ENCODE results near the gene ASIC5. TPM values are rescaled to one million over a fixed set of nuclear protein-coding genes. Genes with fewer than 3 reads are reported as not detected.

Gene ASIC5
- polyA plus RNA-seq, 3 donors, result not detected

- Histone ChIP-seq H3K27me3 (ENCODE audit: control insufficient read depth in 2 of 2, insufficient read depth in 2 of 2, low read length in 2 of 2) (no peaks in the 10 kb centered on the region), H3K4me2 (replicated peaks; ENCODE audit: extremely low read depth, low read length, poor library complexity, severe bottlenecking) (no peak overlapping the region), H3K4me1 (ENCODE audit: control insufficient read depth in 1 of 2, insufficient read depth in 2 of 2, low read length in 2 of 2) (no peaks in the 10 kb centered on the region), H3K9ac (ENCODE audit: insufficient read depth, low read length, poor library complexity, severe bottlenecking) (no peak overlapping the region), H2AFZ (ENCODE audit: insufficient read depth, low read depth, low read length, poor library complexity, severe bottlenecking) (no peak overlapping the region), H3K79me2 (ENCODE audit: insufficient read depth, low read length) (no peaks in the 10 kb centered on the region), H3K27ac (ENCODE audit: low read depth in 1 of 2, low read length in 2 of 2) (no peak overlapping the region), H4K20me1 (ENCODE audit: insufficient read depth, low read length) (no peaks in the 10 kb centered on the region), H3K9me3 (replicated peaks in 1 of 2; ENCODE audit: control insufficient read depth in 1 of 2, insufficient read depth in 1 of 2, low read length in 2 of 2) (no peaks in the 10 kb centered on the region), H3K4me3 (replicated peaks in 1 of 3; ENCODE audit: low read depth in 2 of 3, low read length in 3 of 3) (no peak overlapping the region), H3K36me3 (replicated peaks in 1 of 2; ENCODE audit: control insufficient read depth in 1 of 2, insufficient read depth in 2 of 2, low read length in 2 of 2) (no peaks in the 10 kb centered on the region)
- H3K36me3 Mint-ChIP-seq, result no peaks in the 10 kb centered on the region
- peaks cover 0 to 7% (median 4%) of the 10 kb centered on the region in 7 donors for H3K9me3 Mint-ChIP-seq
- no peak overlapping the region for H3K4me3 Mint-ChIP-seq
- H3K27ac Mint-ChIP-seq, result no peak overlapping the region
- no peaks in the 10 kb centered on the region for H3K4me1 Mint-ChIP-seq
- TF ChIP-seq, protein P1, sequence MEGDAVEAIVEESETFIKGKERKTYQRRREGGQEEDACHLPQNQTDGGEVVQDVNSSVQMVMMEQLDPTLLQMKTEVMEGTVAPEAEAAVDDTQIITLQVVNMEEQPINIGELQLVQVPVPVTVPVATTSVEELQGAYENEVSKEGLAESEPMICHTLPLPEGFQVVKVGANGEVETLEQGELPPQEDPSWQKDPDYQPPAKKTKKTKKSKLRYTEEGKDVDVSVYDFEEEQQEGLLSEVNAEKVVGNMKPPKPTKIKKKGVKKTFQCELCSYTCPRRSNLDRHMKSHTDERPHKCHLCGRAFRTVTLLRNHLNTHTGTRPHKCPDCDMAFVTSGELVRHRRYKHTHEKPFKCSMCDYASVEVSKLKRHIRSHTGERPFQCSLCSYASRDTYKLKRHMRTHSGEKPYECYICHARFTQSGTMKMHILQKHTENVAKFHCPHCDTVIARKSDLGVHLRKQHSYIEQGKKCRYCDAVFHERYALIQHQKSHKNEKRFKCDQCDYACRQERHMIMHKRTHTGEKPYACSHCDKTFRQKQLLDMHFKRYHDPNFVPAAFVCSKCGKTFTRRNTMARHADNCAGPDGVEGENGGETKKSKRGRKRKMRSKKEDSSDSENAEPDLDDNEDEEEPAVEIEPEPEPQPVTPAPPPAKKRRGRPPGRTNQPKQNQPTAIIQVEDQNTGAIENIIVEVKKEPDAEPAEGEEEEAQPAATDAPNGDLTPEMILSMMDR (IDR thresholded peaks at IDR 0.05), result no peak
- 92% methylated on average over 3 of the region's 3 CpGs for WGBS (ENCODE audit: insufficient coverage)
- DNase-seq, result no peak
- H3K27me3 Mint-ChIP-seq (ENCODE audit: low read depth in 3 of 3), result no peaks in the 10 kb centered on the region
- intact Hi-C loops (cut with micrococcal nuclease), result no loop called here
These were observed 17.8 kb upstream of the ASIC5 start for GRCh38 chr4:155883895-155884294.

- TF ChIP-seq, protein P1 (IDR thresholded peaks at IDR 0.05), result no peak
- no CpG with 5 or more reads among the region's 1 CpG for WGBS (ENCODE audit: insufficient coverage)
- no peak for DNase-seq
- intact Hi-C loops (cut with micrococcal nuclease), result no loop called here
- Histone ChIP-seq H3K36me3 (replicated peaks in 1 of 2; ENCODE audit: control insufficient read depth in 1 of 2, insufficient read depth in 2 of 2, low read length in 2 of 2) (no peaks in the 10 kb centered on the region), H3K9me3 (replicated peaks in 1 of 2; ENCODE audit: control insufficient read depth in 1 of 2, insufficient read depth in 1 of 2, low read length in 2 of 2) (peaks cover 3 to 5% of the 10 kb centered on the region in 2 donors), H3K4me2 (replicated peaks; ENCODE audit: extremely low read depth, low read length, poor library complexity, severe bottlenecking) (no peak overlapping the region), H4K20me1 (ENCODE audit: insufficient read depth, low read length) (no peaks in the 10 kb centered on the region), H3K4me1 (ENCODE audit: control insufficient read depth in 1 of 2, insufficient read depth in 2 of 2, low read length in 2 of 2) (no peaks in the 10 kb centered on the region), H3K79me2 (ENCODE audit: insufficient read depth, low read length) (no peaks in the 10 kb centered on the region), H3K4me3 (replicated peaks in 1 of 3; ENCODE audit: low read depth in 2 of 3, low read length in 3 of 3) (no peak overlapping the region), H3K27ac (ENCODE audit: low read depth in 1 of 2, low read length in 2 of 2) (no peak overlapping the region), H3K9ac (ENCODE audit: insufficient read depth, low read length, poor library complexity, severe bottlenecking) (no peak overlapping the region), H2AFZ (ENCODE audit: insufficient read depth, low read depth, low read length, poor library complexity, severe bottlenecking) (no peak overlapping the region), H3K27me3 (ENCODE audit: control insufficient read depth in 2 of 2, insufficient read depth in 2 of 2, low read length in 2 of 2) (no peaks in the 10 kb centered on the region)
- Mint-ChIP-seq H3K9me3 (peaks cover 1 to 22% (median 10%) of the 10 kb centered on the region in 7 donors), H3K4me1 (no peaks in the 10 kb centered on the region), H3K36me3 (no peaks in the 10 kb centered on the region), H3K27me3 (ENCODE audit: low read depth in 3 of 3) (peaks cover 0 to 2% (median 0%) of the 10 kb centered on the region in 3 donors), H3K27ac (no peak overlapping the region), H3K4me3 (no peak overlapping the region)
These were observed 15.5 kb upstream of the ASIC5 start for GRCh38 chr4:155881555-155881954.
